Measurements from ENCODE around the gene CDC34. TPM values are rescaled to one million over a fixed set of nuclear protein-coding genes. Genes with fewer than 3 reads are reported as not detected.

Gene CDC34
- total and polyA plus RNA-seq, 4 donors = 19.2 to 83.8 (median 41.7) TPM

DNA sequence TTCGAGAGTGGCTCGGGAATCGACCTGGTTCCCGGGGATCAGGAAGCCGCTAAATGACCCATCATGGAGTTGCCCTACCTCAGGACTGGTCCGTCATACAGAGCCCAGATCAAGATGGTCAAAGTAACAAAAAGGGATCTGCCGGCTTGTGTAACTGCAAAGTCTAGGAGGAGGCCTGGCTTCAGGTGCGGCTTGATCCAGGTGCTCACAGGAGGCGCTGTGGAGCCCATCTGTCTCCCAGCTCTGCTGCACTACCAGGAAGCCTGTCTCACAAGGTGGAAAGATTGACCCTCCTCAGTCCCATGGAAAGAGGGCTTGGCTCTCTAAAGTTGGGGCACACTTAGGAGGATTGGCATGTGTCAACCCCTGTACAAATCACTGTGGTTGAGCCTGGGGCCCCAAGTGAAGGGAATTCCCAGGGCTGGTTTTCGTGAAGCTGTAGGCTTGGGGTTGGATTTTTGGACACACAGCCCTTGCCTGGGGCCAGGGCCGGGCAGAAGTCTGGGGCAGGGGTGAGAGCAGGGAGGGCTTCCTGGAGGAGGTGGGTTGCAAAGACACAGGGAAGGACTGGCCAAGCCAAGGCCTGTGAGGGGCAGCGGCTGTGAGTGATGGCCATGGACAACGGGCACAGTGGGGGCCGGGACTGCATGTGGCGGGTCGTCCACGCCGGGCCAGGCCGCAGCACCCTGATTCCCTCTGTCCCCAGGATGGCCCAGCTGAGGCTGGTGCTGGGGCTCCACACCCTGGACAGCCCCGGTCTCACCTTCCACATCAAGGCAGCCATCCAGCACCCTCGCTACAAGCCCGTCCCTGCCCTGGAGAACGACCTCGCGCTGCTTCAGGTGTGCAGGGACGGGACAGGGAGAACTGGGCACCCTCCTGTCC lies 16.5 kb downstream of the CDC34 start:
- DNase-seq (ENCODE audit: low spot score) = no peak
- TF ChIP-seq JUND (IDR thresholded peaks at IDR 0.05) (no peak), EGR1 (IDR thresholded peaks at IDR 0.05; ENCODE audit: low read depth in 2 of 2) (no peak)
- Histone ChIP-seq H3K4me1 (ENCODE audit: control insufficient read depth in 4 of 4, insufficient read depth in 4 of 4, low read length in 3 of 4) (no peaks in the 10 kb centered on the region), H3K9me3 (ENCODE audit: control insufficient read depth in 4 of 4, low read length in 3 of 4) (no peaks in the 10 kb centered on the region), H3K9ac (ENCODE audit: low read depth in 1 of 2, low read length in 2 of 2) (no peak overlapping the region), H3K27me3 (ENCODE audit: control insufficient read depth in 4 of 4, insufficient read depth in 4 of 4, low read length in 3 of 4) (no peaks in the 10 kb centered on the region), H3K36me3 (ENCODE audit: control insufficient read depth in 4 of 4, insufficient read depth in 3 of 4, low read depth in 1 of 4, low read length in 3 of 4) (no peaks in the 10 kb centered on the region), H3K4me3 (ENCODE audit: low read depth in 1 of 3, low read length in 3 of 3) (no peak overlapping the region), H3K27ac (ENCODE audit: low read depth in 1 of 2, low read length in 2 of 2) (no peak overlapping the region)
- WGBS = 86% methylated on average over 26 of the region's 26 CpGs

DNA sequence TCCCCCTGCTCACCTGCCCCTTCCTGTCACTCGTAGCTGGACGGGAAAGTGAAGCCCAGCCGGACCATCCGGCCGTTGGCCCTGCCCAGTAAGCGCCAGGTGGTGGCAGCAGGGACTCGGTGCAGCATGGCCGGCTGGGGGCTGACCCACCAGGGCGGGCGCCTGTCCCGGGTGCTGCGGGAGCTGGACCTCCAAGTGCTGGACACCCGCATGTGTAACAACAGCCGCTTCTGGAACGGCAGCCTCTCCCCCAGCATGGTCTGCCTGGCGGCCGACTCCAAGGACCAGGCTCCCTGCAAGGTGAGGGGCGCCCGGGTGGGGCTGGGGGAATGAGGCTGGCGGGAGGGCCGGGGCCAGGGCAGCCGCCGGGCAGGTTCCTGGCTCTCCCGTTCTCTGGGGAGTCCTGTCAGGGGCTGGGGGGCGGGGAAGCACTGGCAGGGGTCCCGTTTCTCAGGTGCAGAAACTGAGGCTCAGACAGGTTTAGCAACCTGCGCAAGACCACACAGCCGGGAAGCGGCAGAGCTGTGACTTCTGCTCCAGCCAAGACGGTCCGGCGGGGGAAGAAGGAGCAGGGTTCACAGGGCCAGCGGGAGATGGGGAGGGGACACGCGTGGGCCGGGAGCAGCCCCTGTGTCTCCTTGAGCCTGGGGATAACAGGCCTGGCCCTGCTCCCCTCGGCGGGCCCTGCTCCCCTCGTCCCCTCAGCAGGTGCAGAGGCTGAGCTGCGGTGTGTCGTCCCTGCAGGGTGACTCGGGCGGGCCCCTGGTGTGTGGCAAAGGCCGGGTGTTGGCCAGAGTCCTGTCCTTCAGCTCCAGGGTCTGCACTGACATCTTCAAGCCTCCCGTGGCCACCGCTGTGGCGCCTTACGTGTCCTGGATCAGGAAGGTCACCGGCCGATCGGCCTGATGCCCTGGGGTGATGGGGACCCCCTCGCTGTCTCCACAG lies 17.6 kb downstream of the CDC34 start:
- H3K27me3 ChIP-seq (ENCODE audit: control insufficient read depth in 4 of 4, insufficient read depth in 4 of 4, low read length in 3 of 4) = no peaks in the 10 kb centered on the region

DNA sequence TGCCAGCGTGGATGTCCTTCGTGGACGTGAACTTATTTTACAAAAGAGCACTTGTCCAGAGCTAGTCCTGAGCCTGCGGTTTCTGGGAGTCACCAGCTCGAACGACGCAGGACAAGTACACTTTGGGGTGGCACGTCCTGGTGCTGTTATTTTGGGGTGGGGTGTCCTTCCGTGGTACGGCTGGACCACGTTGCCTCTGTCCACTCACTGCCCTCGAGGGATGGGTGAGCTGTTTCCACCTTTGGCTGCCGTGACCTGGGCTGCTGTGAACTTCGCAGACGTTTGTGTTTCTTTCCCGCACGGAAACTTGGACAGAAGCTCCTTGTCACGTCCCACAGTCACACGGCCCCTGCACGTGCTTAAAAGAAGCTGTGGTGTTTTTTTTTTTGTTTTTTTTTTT lies 23.3 kb downstream of the CDC34 start:
- Histone ChIP-seq H3K36me3 (ENCODE audit: control insufficient read depth in 4 of 4, insufficient read depth in 3 of 4, low read depth in 1 of 4, low read length in 3 of 4) (no peaks in the 10 kb centered on the region), H3K9me3 (ENCODE audit: control insufficient read depth in 4 of 4, low read length in 3 of 4) (no peaks in the 10 kb centered on the region), H3K27me3 (ENCODE audit: control insufficient read depth in 4 of 4, insufficient read depth in 4 of 4, low read length in 3 of 4) (no peaks in the 10 kb centered on the region), H3K4me1 (ENCODE audit: control insufficient read depth in 4 of 4, insufficient read depth in 4 of 4, low read length in 3 of 4) (peaks cover 0 to 3% (median 1%) of the 10 kb centered on the region in 4 donors), H3K4me3 (ENCODE audit: low read depth in 1 of 3, low read length in 3 of 3) (no peak overlapping the region), H3K9ac (ENCODE audit: low read depth in 1 of 2, low read length in 2 of 2) (no peak overlapping the region), H3K27ac (ENCODE audit: low read depth in 1 of 2, low read length in 2 of 2) (no peak overlapping the region)
- TF ChIP-seq HNF4A (conservative IDR thresholded peaks at IDR 0.05) = no peak
- TF ChIP-seq RAD21 (IDR thresholded peaks at IDR 0.05) = no peak
- TF ChIP-seq TAF1 (conservative IDR thresholded peaks at IDR 0.05) = no peak
- DNase-seq (ENCODE audit: low spot score) = no peak
- 72% methylated on average over 20 of the region's 20 CpGs for WGBS

More for the DNA sequence above, 17.6 kb downstream of the CDC34 start:
- Histone ChIP-seq H3K9ac (ENCODE audit: low read depth in 1 of 2, low read length in 2 of 2) (no peak overlapping the region), H3K27ac (ENCODE audit: low read depth in 1 of 2, low read length in 2 of 2) (no peak overlapping the region), H3K4me1 (ENCODE audit: control insufficient read depth in 4 of 4, insufficient read depth in 4 of 4, low read length in 3 of 4) (no peaks in the 10 kb centered on the region), H3K9me3 (ENCODE audit: control insufficient read depth in 4 of 4, low read length in 3 of 4) (no peaks in the 10 kb centered on the region), H3K4me3 (ENCODE audit: low read depth in 1 of 3, low read length in 3 of 3) (no peak overlapping the region), H3K36me3 (ENCODE audit: control insufficient read depth in 4 of 4, insufficient read depth in 3 of 4, low read depth in 1 of 4, low read length in 3 of 4) (no peaks in the 10 kb centered on the region)
- TF ChIP-seq SP1 (IDR thresholded peaks at IDR 0.05) (no peak), YY1 (IDR thresholded peaks at IDR 0.05) (no peak), JUND (IDR thresholded peaks at IDR 0.05) (no peak)
- TF ChIP-seq, protein P1, sequence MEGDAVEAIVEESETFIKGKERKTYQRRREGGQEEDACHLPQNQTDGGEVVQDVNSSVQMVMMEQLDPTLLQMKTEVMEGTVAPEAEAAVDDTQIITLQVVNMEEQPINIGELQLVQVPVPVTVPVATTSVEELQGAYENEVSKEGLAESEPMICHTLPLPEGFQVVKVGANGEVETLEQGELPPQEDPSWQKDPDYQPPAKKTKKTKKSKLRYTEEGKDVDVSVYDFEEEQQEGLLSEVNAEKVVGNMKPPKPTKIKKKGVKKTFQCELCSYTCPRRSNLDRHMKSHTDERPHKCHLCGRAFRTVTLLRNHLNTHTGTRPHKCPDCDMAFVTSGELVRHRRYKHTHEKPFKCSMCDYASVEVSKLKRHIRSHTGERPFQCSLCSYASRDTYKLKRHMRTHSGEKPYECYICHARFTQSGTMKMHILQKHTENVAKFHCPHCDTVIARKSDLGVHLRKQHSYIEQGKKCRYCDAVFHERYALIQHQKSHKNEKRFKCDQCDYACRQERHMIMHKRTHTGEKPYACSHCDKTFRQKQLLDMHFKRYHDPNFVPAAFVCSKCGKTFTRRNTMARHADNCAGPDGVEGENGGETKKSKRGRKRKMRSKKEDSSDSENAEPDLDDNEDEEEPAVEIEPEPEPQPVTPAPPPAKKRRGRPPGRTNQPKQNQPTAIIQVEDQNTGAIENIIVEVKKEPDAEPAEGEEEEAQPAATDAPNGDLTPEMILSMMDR (IDR thresholded peaks at IDR 0.05; ENCODE audit: low read depth, low read length, missing input control) = no peak
- no peak for DNase-seq (ENCODE audit: low spot score)
- 77% methylated on average over 52 of the region's 52 CpGs for WGBS

DNA sequence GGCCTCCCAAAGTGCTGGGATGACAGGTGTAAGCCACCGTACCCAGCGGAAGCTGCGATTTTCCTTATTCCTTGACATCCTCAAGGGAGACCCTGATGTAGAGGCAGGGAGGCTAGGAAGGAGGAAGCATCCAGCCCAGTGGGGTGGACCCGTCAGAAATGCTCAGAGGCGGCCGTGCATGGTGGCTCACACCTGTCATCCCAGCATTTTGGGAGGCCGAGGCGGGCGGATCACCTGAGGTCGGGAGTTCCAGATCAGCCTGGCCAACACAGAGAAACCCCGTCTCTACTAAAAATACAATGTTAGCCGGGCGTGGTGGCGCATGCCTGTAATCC lies 23.9 kb downstream of the CDC34 start:
- 89% methylated on average over 14 of the region's 14 CpGs for WGBS
- no peak overlapping the region for H3K9ac ChIP-seq (ENCODE audit: low read depth in 1 of 2, low read length in 2 of 2)
- H3K36me3 ChIP-seq (ENCODE audit: control insufficient read depth in 4 of 4, insufficient read depth in 3 of 4, low read depth in 1 of 4, low read length in 3 of 4) = no peaks in the 10 kb centered on the region
- TF ChIP-seq, protein P1 (IDR thresholded peaks at IDR 0.05; ENCODE audit: low read depth, low read length, missing input control) = no peak
- TF ChIP-seq NR2F2 (IDR thresholded peaks at IDR 0.05) = no peak
- H3K4me1 ChIP-seq (ENCODE audit: control insufficient read depth in 4 of 4, insufficient read depth in 4 of 4, low read length in 3 of 4) = peaks cover 0 to 3% (median 1%) of the 10 kb centered on the region in 4 donors
- no peak for DNase-seq (ENCODE audit: low spot score)
- no peak overlapping the region for H3K4me3 ChIP-seq (ENCODE audit: low read depth in 1 of 3, low read length in 3 of 3)
- H3K27me3 ChIP-seq (ENCODE audit: control insufficient read depth in 4 of 4, insufficient read depth in 4 of 4, low read length in 3 of 4) = no peaks in the 10 kb centered on the region
- no peaks in the 10 kb centered on the region for H3K9me3 ChIP-seq (ENCODE audit: control insufficient read depth in 4 of 4, low read length in 3 of 4)
- H3K27ac ChIP-seq (ENCODE audit: low read depth in 1 of 2, low read length in 2 of 2) = no peak overlapping the region

Data from liver (tissue), 9 donors.